ENCODE results near the gene CRYGA.
"Not testable (repeated sequence)": the region's sequence is repeated elsewhere in the genome, so short reads cannot be mapped to it uniquely, and the experiment has no call there.

The CRYGA gene

GRCh38 chr2:208125251-208125650 is 38.1 kb downstream of the CRYGA start:
- DNase-seq (ENCODE audit: low read depth): no peak

DNA sequence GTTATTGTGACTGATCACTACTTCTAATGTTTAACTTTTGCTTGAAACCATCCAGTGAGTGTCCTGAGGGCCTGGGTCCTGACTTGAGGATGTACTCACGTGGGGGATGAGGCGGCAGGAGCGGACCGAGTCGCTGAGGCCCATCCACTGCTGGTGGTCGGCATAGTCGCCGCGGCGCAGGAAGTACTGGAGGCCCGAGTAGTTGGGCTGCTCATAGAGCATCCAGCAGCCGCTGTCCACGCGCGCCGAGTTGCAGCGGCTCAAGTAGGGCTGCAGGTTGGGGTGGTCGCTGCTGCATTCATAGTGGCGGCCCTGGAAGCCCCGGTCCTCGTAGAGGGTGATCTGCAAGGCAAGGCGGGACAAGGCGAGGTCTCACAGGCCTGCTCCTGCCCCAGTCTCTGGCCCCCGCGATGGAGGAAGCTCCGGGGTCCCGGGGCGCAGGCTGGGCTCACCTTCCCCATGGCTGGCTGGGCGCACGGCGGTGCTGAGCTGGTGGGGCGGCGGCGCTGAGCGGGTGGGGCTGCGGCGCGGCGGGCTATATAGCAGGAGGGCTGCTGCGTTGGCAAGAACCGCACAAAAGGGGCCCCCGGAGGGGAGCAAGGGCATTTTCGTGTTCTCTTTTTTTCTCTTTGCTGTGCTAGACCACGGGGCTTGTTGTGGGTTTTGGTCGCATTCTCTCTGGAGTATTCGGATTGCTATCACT is 39.2 kb downstream of the CRYGA start, which contains the start of gene CRYGD:
CRYGD (minus strand) TSS at position 512 of the 703 bp plus-strand sequence; CDS start at position 461, 51 bp downstream.
- not testable (repeated sequence) for DNase-seq (ENCODE audit: low read depth)

GRCh38 chr2:208122248-208122647 is 41.1 kb downstream of the CRYGA start:
- DNase-seq (ENCODE audit: low read depth): no peak

DNA sequence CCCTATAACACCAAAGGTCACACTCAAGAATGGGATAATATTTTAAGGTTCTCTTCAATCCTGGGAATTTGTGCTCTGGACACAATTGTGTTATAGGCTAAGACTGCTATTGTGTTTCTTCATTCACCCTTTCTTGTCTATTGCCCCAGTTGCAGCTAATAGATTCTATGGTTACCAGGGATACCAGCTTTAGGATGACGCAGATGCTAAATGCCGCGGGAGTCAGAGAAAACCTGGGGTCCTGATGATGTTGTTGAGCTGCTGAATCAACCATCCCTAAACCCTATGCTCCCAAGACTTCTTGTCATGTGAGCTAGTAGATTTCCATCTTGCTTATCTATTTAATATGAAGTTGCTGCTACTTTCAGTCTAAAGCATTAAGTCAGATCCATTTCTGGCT is 44.5 kb downstream of the CRYGA start:
- DNase-seq (ENCODE audit: low read depth): no peak

DNA sequence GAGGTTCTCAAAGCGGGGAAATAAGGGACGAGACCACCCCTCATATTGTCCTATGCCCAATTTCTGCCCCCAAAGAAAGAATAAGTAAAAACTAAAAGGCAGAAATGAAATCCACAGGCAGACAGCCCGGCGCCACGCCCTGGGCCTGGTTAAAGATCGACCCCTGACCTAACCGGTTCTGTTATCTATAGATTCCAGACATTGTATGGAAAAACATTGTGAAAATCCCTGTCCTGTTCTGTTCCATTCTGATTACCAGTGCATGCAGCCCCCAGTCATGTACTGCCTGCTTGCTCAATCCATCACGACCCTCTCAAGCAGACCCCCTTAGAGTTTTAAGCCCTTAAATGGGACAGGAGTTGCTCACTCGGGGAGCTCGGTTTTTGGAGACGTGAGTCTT is 46.0 kb downstream of the CRYGA start:
- not testable (repeated sequence) for DNase-seq (ENCODE audit: low read depth)

GRCh38 chr2:208112969-208113368 is 50.4 kb downstream of the CRYGA start:
- no peak for DNase-seq (ENCODE audit: low read depth)

GRCh38 chr2:208112273-208112745 is 51.1 kb downstream of the CRYGA start:
- not testable (repeated sequence) for DNase-seq (ENCODE audit: low read depth)

All from GM04503 (cell line).